Measurements from ENCODE around the gene ANAPC16.

GRCh38 chr10:72173262-72173618 is 42.6 kb upstream of the ANAPC16 start:
- TF ChIP-seq, protein P1, sequence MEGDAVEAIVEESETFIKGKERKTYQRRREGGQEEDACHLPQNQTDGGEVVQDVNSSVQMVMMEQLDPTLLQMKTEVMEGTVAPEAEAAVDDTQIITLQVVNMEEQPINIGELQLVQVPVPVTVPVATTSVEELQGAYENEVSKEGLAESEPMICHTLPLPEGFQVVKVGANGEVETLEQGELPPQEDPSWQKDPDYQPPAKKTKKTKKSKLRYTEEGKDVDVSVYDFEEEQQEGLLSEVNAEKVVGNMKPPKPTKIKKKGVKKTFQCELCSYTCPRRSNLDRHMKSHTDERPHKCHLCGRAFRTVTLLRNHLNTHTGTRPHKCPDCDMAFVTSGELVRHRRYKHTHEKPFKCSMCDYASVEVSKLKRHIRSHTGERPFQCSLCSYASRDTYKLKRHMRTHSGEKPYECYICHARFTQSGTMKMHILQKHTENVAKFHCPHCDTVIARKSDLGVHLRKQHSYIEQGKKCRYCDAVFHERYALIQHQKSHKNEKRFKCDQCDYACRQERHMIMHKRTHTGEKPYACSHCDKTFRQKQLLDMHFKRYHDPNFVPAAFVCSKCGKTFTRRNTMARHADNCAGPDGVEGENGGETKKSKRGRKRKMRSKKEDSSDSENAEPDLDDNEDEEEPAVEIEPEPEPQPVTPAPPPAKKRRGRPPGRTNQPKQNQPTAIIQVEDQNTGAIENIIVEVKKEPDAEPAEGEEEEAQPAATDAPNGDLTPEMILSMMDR (IDR thresholded peaks at IDR 0.05; ENCODE audit: insufficient read depth, low read length, poor library complexity, severe bottlenecking) = no peak
- no peak for TF ChIP-seq EZH2phosphoT487 (conservative IDR thresholded peaks at IDR 0.05; ENCODE audit: low read length)

Data from SU-DHL-6 (cell line).